HG03571 (cell line): ENCODE results near the gene CACNB1.

Experiments
- ATAC-seq: cut with Tn5 transposase; IDR thresholded peaks from one replicate; pipeline ENCODE4 v1.9.1; 2021; ENCODE audit not compliant: unreplicated experiment

CACNB1 gene

GRCh38 chr17:39197380-39198185 lies at the start of gene CACNB1:
TSS of gene CACNB1 (minus strand) at chr17:39197669. CDS start at chr17:39197495, 174 bp downstream.
- ATAC-seq = no peak

- ATAC-seq = no peak
These were observed 48.8 kb upstream of the CACNB1 start for GRCh38 chr17:39246274-39246673.

- no peak for ATAC-seq
These were observed 47.4 kb upstream of the CACNB1 start for GRCh38 chr17:39244600-39245570.

GRCh38 chr17:39244016-39244599 lies 46.6 kb upstream of the CACNB1 start:
- ATAC-seq = no peak

- no peak for ATAC-seq
These were observed 45.7 kb upstream of the CACNB1 start for GRCh38 chr17:39243155-39243554.

GRCh38 chr17:39240631-39241030 lies 43.2 kb upstream of the CACNB1 start:
- ATAC-seq = no peak

- no peak for ATAC-seq
These were observed 42.3 kb upstream of the CACNB1 start for GRCh38 chr17:39239640-39240314.

GRCh38 chr17:39238311-39238972 lies 41.0 kb upstream of the CACNB1 start:
- ATAC-seq = no peak

GRCh38 chr17:39237586-39237985 lies 40.1 kb upstream of the CACNB1 start:
- ATAC-seq = no peak

- ATAC-seq = no peak
These were observed 39.5 kb upstream of the CACNB1 start for GRCh38 chr17:39236981-39237441.

GRCh38 chr17:39236450-39236927 lies 39.0 kb upstream of the CACNB1 start:
- ATAC-seq = no peak

GRCh38 chr17:39235555-39236449 lies 38.3 kb upstream of the CACNB1 start:
- ATAC-seq = no peak

GRCh38 chr17:39231591-39232551 lies 34.4 kb upstream of the CACNB1 start:
- ATAC-seq = no peak

- ATAC-seq = no peak
These were observed 33.7 kb upstream of the CACNB1 start for GRCh38 chr17:39231091-39231561.

- no peak for ATAC-seq
These were observed 32.9 kb upstream of the CACNB1 start for GRCh38 chr17:39230361-39230760.

- no peak for ATAC-seq
These were observed 31.9 kb upstream of the CACNB1 start for GRCh38 chr17:39229274-39229913.

GRCh38 chr17:39227364-39227919 lies 30.0 kb upstream of the CACNB1 start:
- ATAC-seq = no peak
